ENCODE results near the gene WDR11. TPM values are rescaled to one million over a fixed set of nuclear protein-coding genes. Genes with fewer than 3 reads are reported as not detected.

Gene WDR11
- total RNA-seq, 1 donor from 2014 or later, result 70.9 TPM

- H3K36me3 Mint-ChIP-seq, result no peaks in the 10 kb centered on the region
- no peak overlapping the region for H2AFZ ChIP-seq (replicated peaks)
- no peaks in the 10 kb centered on the region for H3K27me3 ChIP-seq
- no peaks in the 10 kb centered on the region for H3K9me3 ChIP-seq (ENCODE audit: low read depth)
- H3K9ac ChIP-seq, result no peak overlapping the region
- no peak overlapping the region for H3K4me2 ChIP-seq
- H3K4me1 Mint-ChIP-seq, result peaks cover 14% of the 10 kb centered on the region
- no peak overlapping the region for H3K27ac Mint-ChIP-seq
- no peak overlapping the region for H3K27ac ChIP-seq
- DNase-seq (ENCODE audit: low spot score), result no peak
- H3F3A ChIP-seq (ENCODE audit: low read depth), result no peaks in the 10 kb centered on the region
- H3K79me2 ChIP-seq (ENCODE audit: low read depth), result no peaks in the 10 kb centered on the region
- peaks cover 25% of the 10 kb centered on the region for H3K4me1 ChIP-seq
- H3K27me3 Mint-ChIP-seq (ENCODE audit: insufficient read depth, low read depth), result peaks cover 4% of the 10 kb centered on the region
- no peaks in the 10 kb centered on the region for H4K20me1 ChIP-seq (ENCODE audit: low read depth)
- TF ChIP-seq EZH2phosphoT487 (IDR thresholded peaks at IDR 0.05) (no peak), EZH2 (IDR thresholded peaks at IDR 0.05) (no peak), CTCF (IDR thresholded peaks at IDR 0.05) (peak; percentile 25)
- no peaks in the 10 kb centered on the region for H3K9me3 Mint-ChIP-seq
- no peak overlapping the region for H3K4me3 Mint-ChIP-seq
- H3K4me3 ChIP-seq, result no peak overlapping the region
- H3K36me3 ChIP-seq, result no peaks in the 10 kb centered on the region
These were observed 45.9 kb upstream of the WDR11 start for GRCh38 chr10:120805014-120805812.

DNA sequence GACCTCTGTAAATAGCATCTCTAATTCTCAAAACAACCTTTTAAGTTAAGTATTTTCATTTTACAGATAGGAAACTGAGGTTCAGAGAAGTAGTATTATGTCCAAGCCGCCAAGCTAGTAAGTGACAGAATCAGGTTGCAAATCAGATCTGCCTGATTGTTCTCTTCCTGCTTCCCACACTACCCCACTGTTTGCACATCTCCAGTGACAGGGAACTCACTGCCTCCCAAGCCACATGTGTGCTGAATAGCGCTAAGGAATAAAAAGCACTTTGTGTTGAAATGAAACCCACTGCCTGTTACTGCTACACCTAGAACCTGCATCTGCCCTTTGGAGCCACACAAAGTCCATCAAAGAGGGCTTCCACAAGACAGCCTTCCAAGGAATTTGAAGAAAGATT lies 45.1 kb upstream of the WDR11 start:
- H3K9me3 Mint-ChIP-seq, result no peaks in the 10 kb centered on the region
- H3K4me1 Mint-ChIP-seq, result peaks cover 14% of the 10 kb centered on the region
- Histone ChIP-seq H3K4me3 (no peak overlapping the region), H3K36me3 (no peaks in the 10 kb centered on the region), H2AFZ (replicated peaks) (no peak overlapping the region), H4K20me1 (ENCODE audit: low read depth) (no peaks in the 10 kb centered on the region), H3F3A (ENCODE audit: low read depth) (no peaks in the 10 kb centered on the region), H3K9ac (no peak overlapping the region), H3K9me3 (ENCODE audit: low read depth) (no peaks in the 10 kb centered on the region), H3K4me1 (peaks cover 23% of the 10 kb centered on the region), H3K27me3 (no peaks in the 10 kb centered on the region), H3K79me2 (ENCODE audit: low read depth) (no peaks in the 10 kb centered on the region), H3K27ac (no peak overlapping the region), H3K4me2 (no peak overlapping the region)
- H3K27me3 Mint-ChIP-seq (ENCODE audit: insufficient read depth, low read depth), result peaks cover 3% of the 10 kb centered on the region
- TF ChIP-seq EZH2 (IDR thresholded peaks at IDR 0.05) (no peak), EZH2phosphoT487 (IDR thresholded peaks at IDR 0.05) (no peak), CTCF (IDR thresholded peaks at IDR 0.05) (no peak)
- H3K27ac Mint-ChIP-seq, result no peak overlapping the region
- no peak overlapping the region for H3K4me3 Mint-ChIP-seq
- no peaks in the 10 kb centered on the region for H3K36me3 Mint-ChIP-seq
- DNase-seq (ENCODE audit: low spot score), result no peak

DNA sequence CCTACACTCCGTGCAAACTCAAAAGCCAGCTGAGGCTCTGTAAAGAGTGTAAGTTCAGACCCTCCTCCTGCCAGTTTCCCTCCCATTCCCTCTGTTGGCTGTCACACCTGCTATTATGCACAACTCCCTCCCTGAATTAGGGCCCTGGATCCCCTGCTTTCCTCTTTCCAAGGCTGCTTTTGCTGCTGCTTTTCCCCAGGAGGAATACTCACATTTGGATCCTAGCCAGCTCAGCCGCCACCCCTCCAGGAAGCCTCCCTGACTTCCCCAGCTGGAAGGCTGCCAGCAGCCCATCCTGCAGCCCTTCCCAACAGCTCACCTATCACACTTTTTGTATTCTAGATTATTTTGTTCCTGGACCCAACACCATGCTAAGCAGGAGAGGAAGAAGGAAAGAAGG lies 40.9 kb upstream of the WDR11 start:
- H3K27me3 Mint-ChIP-seq (ENCODE audit: insufficient read depth, low read depth), result peaks cover 5% of the 10 kb centered on the region
- TF ChIP-seq EZH2 (IDR thresholded peaks at IDR 0.05) (no peak), CTCF (IDR thresholded peaks at IDR 0.05) (no peak), EZH2phosphoT487 (IDR thresholded peaks at IDR 0.05) (no peak)
- H3K4me3 ChIP-seq, result no peak overlapping the region
- no peaks in the 10 kb centered on the region for H3K4me1 Mint-ChIP-seq
- no peaks in the 10 kb centered on the region for H3K36me3 ChIP-seq
- no peaks in the 10 kb centered on the region for H3K79me2 ChIP-seq (ENCODE audit: low read depth)
- no peaks in the 10 kb centered on the region for H3F3A ChIP-seq (ENCODE audit: low read depth)
- no peaks in the 10 kb centered on the region for H3K27me3 ChIP-seq
- no peak overlapping the region for H3K9ac ChIP-seq
- no peaks in the 10 kb centered on the region for H3K36me3 Mint-ChIP-seq
- H3K4me2 ChIP-seq, result no peak overlapping the region
- H3K4me1 ChIP-seq, result peaks cover 6% of the 10 kb centered on the region
- H3K9me3 Mint-ChIP-seq, result no peaks in the 10 kb centered on the region
- H2AFZ ChIP-seq (replicated peaks), result peak overlapping the region; percentile 40
- H3K27ac Mint-ChIP-seq, result no peak overlapping the region
- H3K27ac ChIP-seq, result no peak overlapping the region
- no peak for DNase-seq (ENCODE audit: low spot score)
- no peaks in the 10 kb centered on the region for H4K20me1 ChIP-seq (ENCODE audit: low read depth)
- H3K9me3 ChIP-seq (ENCODE audit: low read depth), result no peaks in the 10 kb centered on the region
- H3K4me3 Mint-ChIP-seq, result no peak overlapping the region
